NT2/D1 (cell line): ENCODE results near the gene TAS2R41.

Experiments
- SUZ12 ChIP-seq: IDR thresholded peaks from 2 replicates; pipeline ENCODE4 v1.6.1; 2011; ENCODE audit not compliant: insufficient read length, insufficient read depth; ENCODE audit errors: extremely low read depth
- YY1 ChIP-seq: IDR thresholded peaks from 2 replicates; pipeline ENCODE4 v1.6.1; 2011; ENCODE audit not compliant: insufficient read length, insufficient read depth

- no peak for TF ChIP-seq SUZ12
- TF ChIP-seq YY1, result no peak
Measured at GRCh38 chr7:143467724-143468123, 9.9 kb upstream of the TAS2R41 start.
